GM23248 (cell line): Measurements from ENCODE around the gene PINLYP. TPM values are rescaled to one million over a fixed set of nuclear protein-coding genes. Genes with fewer than 3 reads are reported as not detected.

ENCODE experiments used
- DNase-seq: peaks from one replicate; pipeline ENCODE4 v3.0.0-alpha.2; 2015
- H2AFZ ChIP-seq: fragments of 200-600 bp; sonication (generic); 2 replicates; pipeline ENCODE4 v1.6.1; 2016; ENCODE audit warnings: antibody characterized with exemption
- H3F3A ChIP-seq: fragments of 200-600 bp; sonication (generic); 2 replicates; pipeline ENCODE4 v1.6.1; 2016; ENCODE audit warnings: mild to moderate bottlenecking, antibody characterized with exemption, mixed run types; ENCODE audit not compliant: insufficient read depth
- H3K27ac ChIP-seq: fragments of 200-600 bp; sonication (generic); 2 replicates; pipeline ENCODE4 v1.5.1; 2016; ENCODE audit warnings: mild to moderate bottlenecking
- H3K27me3 ChIP-seq: fragments of 200-600 bp; sonication (generic); replicated peaks from 2 replicates; pipeline ENCODE4 v1.6.1; 2016; ENCODE audit warnings: mild to moderate bottlenecking; ENCODE audit not compliant: insufficient read depth
- H3K36me3 ChIP-seq: fragments of 200-600 bp; sonication (generic); 2 replicates; pipeline ENCODE4 v1.6.1; 2016; ENCODE audit warnings: low read depth, mild to moderate bottlenecking
- H3K4me1 ChIP-seq: fragments of 200-600 bp; sonication (generic); 2 replicates; pipeline ENCODE4 v1.6.1; 2016; ENCODE audit warnings: mild to moderate bottlenecking; ENCODE audit not compliant: insufficient read depth
- H3K4me2 ChIP-seq: fragments of 200-600 bp; sonication (generic); one replicate; pipeline ENCODE4 v1.6.1; 2016; ENCODE audit warnings: mild to moderate bottlenecking; ENCODE audit not compliant: unreplicated experiment
- H3K4me3 ChIP-seq: fragments of 200-600 bp; sonication (generic); 2 replicates; pipeline ENCODE4 v1.5.1; 2016; ENCODE audit warnings: mild to moderate bottlenecking
- H3K79me2 ChIP-seq: fragments of 200-600 bp; sonication (generic); 2 replicates; pipeline ENCODE4 v1.6.1; 2016; ENCODE audit warnings: mild to moderate bottlenecking; ENCODE audit not compliant: insufficient read depth
- H3K9ac ChIP-seq: fragments of 200-600 bp; sonication (generic); 2 replicates; pipeline ENCODE4 v1.6.1; 2016; ENCODE audit warnings: mild to moderate bottlenecking
- H3K9me2 ChIP-seq: fragments of 200-600 bp; sonication (generic); 2 replicates; pipeline ENCODE4 v1.6.1; 2016; ENCODE audit warnings: mixed run types, mild to moderate bottlenecking, moderate library complexity; ENCODE audit not compliant: insufficient read depth
- H3K9me3 ChIP-seq: fragments of 200-600 bp; sonication (generic); one replicate; pipeline ENCODE4 v1.6.1; 2017; ENCODE audit warnings: low read depth
- H4K20me1 ChIP-seq: fragments of 200-600 bp; sonication (generic); 2 replicates; pipeline ENCODE4 v1.6.0; 2016; ENCODE audit not compliant: insufficient read depth
- EZH2 ChIP-seq: fragments of 200-600 bp; sonication (generic); IDR thresholded peaks from 2 replicates; pipeline ENCODE4 v1.6.1; 2018; ENCODE audit warnings: antibody characterized with exemption, mild to moderate bottlenecking; ENCODE audit not compliant: insufficient read depth, poor library complexity, severe bottlenecking
- EZH2phosphoT487 ChIP-seq: fragments of 200-600 bp; sonication (generic); IDR thresholded peaks from 2 replicates; pipeline ENCODE4 v1.6.1; 2018; ENCODE audit warnings: antibody characterized with exemption, moderate library complexity, mild to moderate bottlenecking, low read depth; ENCODE audit not compliant: insufficient read depth
- WGBS, 2 experiments: methylation state at CpG; one replicate each; pipeline ENCODE4 v1.1.6; 2015 to 2017; ENCODE audit warnings: low lambda C conversion rate in 2 of 2, low coverage in 1 of 2; ENCODE audit errors: missing lambda C conversion rate in 2 of 2; 5-methylcytosine and 5-hydroxymethylcytosine counted together
- in situ Hi-C: fragments of 300-500 bp; cut with MboI; formaldehyde crosslinking; loops from 2 replicates; pipeline ENCODE4 v1.15.0; 2020
- polyA plus RNA-seq: library from polyadenylated mRNA; unstranded; fragments of >200 nt; fragmentation: Nextera tagmentation; extraction: Ambion mirVana; gene quantifications from 2 replicates; pipeline ENCODE4 v1.2.1, GENCODE V29; 2016
- total RNA-seq: library from RNA; depleted of rRNA; stranded (reverse); fragments of >200 nt; shearing (Covaris generic); gene quantifications from 2 replicates; pipeline ENCODE4 v1.2.3, GENCODE V29; 2014

PINLYP gene
- total and polyA plus RNA-seq, 2 experiments from 2014 or later, result 1.8 to 2.5 TPM

DNA sequence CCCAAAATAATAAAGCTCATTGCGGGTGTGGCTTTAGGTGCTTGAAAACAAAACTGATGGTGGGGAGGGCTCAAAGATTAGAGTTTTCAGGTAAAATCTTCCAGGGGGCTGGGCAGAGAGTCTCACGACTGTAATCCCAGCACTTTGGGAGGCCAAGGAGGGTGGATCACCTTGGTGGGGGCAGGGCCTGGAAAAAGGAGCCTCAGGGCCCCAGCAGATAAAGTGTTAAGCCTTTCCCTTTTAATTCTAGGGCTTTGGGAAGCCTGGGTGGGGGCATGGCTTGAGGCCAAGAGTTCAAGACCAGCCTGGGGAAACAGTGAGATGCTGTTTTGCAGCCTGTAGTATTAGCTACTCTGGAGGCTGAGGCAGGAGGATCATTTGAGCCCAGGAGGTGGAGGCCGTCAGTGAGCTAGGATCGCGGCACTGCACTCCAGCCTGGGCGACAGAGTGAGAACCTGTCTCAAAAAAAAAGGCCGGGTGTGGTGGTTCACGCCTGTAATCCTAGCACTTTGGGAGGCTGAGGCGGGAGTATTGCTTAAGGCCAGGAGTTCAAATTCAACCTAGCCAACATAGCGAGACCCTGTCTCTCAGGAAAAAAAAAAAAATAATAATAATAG lies 18.6 kb downstream of the PINLYP start:
- TF ChIP-seq EZH2phosphoT487 (no peak), EZH2 (no peak)
- 83 to 85% methylated on average over 10 of the region's 10 CpGs for WGBS, 2 experiments
- Histone ChIP-seq H3K36me3 (peaks cover under 1% of the 10 kb centered on the region; the same call in 1 of the 2 replicates), H3K79me2 (peaks cover 81% of the 10 kb centered on the region), H3K9ac (peak overlapping the region; percentile 86; the same call in 1 of the 2 replicates), H4K20me1 (no peaks in the 10 kb centered on the region), H3K9me2 (no peaks in the 10 kb centered on the region), H3K4me2 (peak overlapping the region; percentile 85), H3F3A (peaks cover 4% of the 10 kb centered on the region; the same call in 1 of the 2 replicates), H2AFZ (no peak overlapping the region), H3K27ac (peak overlapping the region; percentile 79), H3K4me1 (peaks cover 22% of the 10 kb centered on the region), H3K4me3 (peak overlapping the region; percentile 94), H3K27me3 (no peaks in the 10 kb centered on the region), H3K9me3 (no peaks in the 10 kb centered on the region)
- in situ Hi-C loops, result no loop called here
- DNase-seq, result no peak

DNA sequence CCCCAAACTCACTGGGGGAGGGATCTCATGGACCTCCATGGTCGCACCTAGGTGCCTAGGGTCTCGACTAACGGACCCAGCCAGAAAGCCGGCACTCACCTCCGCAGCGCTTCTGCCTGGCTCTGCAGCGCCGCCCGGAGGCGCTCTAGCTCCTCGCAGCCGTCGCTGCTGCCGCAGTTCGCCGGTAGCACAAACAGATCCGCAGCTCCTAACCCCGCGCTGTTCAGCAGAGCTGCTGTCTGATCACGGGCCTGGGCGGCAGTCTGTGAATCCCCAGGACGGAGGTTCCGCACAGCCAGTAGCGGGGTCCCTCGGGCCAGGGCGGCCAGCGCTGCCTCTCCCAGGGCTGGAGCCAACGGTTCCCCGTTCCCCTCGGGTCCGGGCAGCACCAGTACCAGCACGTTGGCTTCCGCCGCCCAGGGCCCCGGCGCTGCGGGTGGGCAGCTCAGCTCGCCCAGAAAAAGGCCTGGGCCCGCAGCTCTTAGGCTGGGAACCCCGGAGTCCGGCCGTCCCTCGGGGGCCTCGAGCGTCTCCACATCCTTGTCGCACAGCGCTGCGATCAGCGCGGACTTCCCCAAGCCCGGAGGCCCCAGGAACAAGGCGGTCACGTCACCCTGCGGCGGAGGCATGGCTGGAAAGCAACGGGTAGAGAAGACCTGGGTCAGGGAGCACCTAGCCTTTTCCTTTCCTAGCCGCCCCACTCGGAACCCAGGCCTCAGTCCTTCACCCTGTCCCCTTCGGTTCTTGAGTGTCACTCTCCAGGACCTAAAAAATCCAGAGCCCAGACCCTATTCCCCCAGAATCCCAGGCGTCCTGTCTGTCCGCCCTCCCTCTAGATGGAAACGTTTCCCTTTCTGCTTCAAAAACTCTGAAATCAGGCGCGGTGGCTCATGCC lies 19.4 kb downstream of the PINLYP start:
- DNase-seq, result peak; percentile 85
- 3% methylated on average over 56 to 64 of the region's 64 CpGs for WGBS, 2 experiments
- in situ Hi-C loops, result no loop called here

DNA sequence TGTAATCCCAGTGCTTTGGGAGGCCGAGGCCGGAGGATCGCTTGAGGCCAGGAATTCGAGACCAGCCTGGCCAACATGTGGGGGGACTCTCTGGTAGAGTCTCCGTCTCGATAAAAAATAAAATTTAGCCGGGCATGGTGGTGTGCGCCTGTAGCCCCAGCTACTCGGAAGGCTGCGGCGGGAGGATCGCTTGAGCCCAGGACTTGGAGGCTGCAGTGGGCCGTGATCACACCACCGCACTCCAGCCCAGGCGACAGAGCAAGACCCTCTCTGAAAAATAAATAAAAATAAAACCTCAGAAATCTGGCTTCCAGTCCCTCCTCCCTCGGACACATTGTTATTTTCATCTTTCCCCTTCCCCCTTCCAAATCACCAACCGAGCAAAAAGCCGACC lies 20.0 kb downstream of the PINLYP start:
- no peaks in the 10 kb centered on the region for H3K9me3 ChIP-seq
- H4K20me1 ChIP-seq, result no peaks in the 10 kb centered on the region
- peak overlapping the region; percentile 94 for H3K4me3 ChIP-seq
- H3K27ac ChIP-seq, result peak overlapping the region; percentile 79
- in situ Hi-C loops, result no loop called here
- peak overlapping the region; percentile 85 for H3K4me2 ChIP-seq
- no peaks in the 10 kb centered on the region for H3K9me2 ChIP-seq
- 1% methylated on average over 18 of the region's 18 CpGs for WGBS, 2 experiments
- H3F3A ChIP-seq, result peaks cover 4% of the 10 kb centered on the region; the same call in 1 of the 2 replicates
- no peak for DNase-seq
- TF ChIP-seq EZH2phosphoT487, result no peak
- no peak for TF ChIP-seq EZH2
- no peaks in the 10 kb centered on the region; the same call in 1 of the 2 replicates for H3K36me3 ChIP-seq
- no peaks in the 10 kb centered on the region for H3K27me3 ChIP-seq
- peak overlapping the region; percentile 80 for H2AFZ ChIP-seq
- peak overlapping the region; percentile 86 for H3K9ac ChIP-seq
- H3K4me1 ChIP-seq, result peaks cover 22% of the 10 kb centered on the region
- peaks cover 81% of the 10 kb centered on the region for H3K79me2 ChIP-seq

More for the DNA sequence above, 19.4 kb downstream of the PINLYP start:
- peaks cover 82% of the 10 kb centered on the region for H3K79me2 ChIP-seq
- peak overlapping the region; percentile 79 for H3K27ac ChIP-seq
- H3K4me1 ChIP-seq, result peaks cover 22% of the 10 kb centered on the region
- H3K9ac ChIP-seq, result peak overlapping the region; percentile 86
- no peaks in the 10 kb centered on the region for H3K27me3 ChIP-seq
- no peak for TF ChIP-seq EZH2phosphoT487
- no peak for TF ChIP-seq EZH2
- no peaks in the 10 kb centered on the region for H3K9me3 ChIP-seq
- peaks cover 4% of the 10 kb centered on the region; the same call in 1 of the 2 replicates for H3F3A ChIP-seq
- H3K4me2 ChIP-seq, result peak overlapping the region; percentile 85
- H3K9me2 ChIP-seq, result no peaks in the 10 kb centered on the region
- H4K20me1 ChIP-seq, result no peaks in the 10 kb centered on the region
- H2AFZ ChIP-seq, result peak overlapping the region; percentile 80
- H3K36me3 ChIP-seq, result no peaks in the 10 kb centered on the region; the same call in 1 of the 2 replicates
- peak overlapping the region; percentile 94 for H3K4me3 ChIP-seq
